MM.1S (cell line): ENCODE measurements around the gene SCRG1.

Experiments used
- EZH2phosphoT487 ChIP-seq: fragments of 300-600 bp; sonication (generic); IDR thresholded peaks from 2 replicates; pipeline ENCODE4 v1.6.1; 2018; ENCODE audit warnings: antibody characterized with exemption, low read length
- TF ChIP-seq, protein P1 (sequence below): fragments of 300-600 bp; sonication (generic); IDR thresholded peaks from 2 replicates; pipeline ENCODE4 v1.5.1; 2016; ENCODE audit warnings: antibody characterized with exemption, low read length, mixed read lengths

DNA sequence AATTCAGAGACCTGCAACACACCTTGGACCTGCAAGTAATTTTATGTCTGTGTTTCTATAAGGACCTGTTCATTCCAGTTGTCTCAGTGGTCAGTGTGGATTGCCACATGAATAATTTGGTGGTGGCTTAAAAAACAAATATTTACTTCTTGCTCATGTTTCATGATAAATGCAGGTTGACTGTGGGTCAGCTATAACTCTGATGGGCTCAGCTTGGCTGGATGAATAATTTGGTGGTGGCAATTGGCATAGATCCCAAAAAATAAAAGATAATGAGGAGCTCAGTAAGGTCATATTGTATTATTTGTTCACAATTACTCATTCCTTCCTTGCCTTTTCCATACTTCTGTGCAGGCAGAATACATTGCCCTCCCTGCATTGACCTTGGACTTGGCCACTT, 18.9 kb upstream of the SCRG1 start:
- no peak for TF ChIP-seq EZH2phosphoT487
- TF ChIP-seq, protein P1, sequence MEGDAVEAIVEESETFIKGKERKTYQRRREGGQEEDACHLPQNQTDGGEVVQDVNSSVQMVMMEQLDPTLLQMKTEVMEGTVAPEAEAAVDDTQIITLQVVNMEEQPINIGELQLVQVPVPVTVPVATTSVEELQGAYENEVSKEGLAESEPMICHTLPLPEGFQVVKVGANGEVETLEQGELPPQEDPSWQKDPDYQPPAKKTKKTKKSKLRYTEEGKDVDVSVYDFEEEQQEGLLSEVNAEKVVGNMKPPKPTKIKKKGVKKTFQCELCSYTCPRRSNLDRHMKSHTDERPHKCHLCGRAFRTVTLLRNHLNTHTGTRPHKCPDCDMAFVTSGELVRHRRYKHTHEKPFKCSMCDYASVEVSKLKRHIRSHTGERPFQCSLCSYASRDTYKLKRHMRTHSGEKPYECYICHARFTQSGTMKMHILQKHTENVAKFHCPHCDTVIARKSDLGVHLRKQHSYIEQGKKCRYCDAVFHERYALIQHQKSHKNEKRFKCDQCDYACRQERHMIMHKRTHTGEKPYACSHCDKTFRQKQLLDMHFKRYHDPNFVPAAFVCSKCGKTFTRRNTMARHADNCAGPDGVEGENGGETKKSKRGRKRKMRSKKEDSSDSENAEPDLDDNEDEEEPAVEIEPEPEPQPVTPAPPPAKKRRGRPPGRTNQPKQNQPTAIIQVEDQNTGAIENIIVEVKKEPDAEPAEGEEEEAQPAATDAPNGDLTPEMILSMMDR: no peak
